Muscle layer of duodenum (tissue), 2 donors: Measurements from ENCODE around the gene SURF1.
"Not testable (repeated sequence)": the region's sequence is repeated elsewhere in the genome, so short reads cannot be mapped to it uniquely, and the experiment has no call there.

Source experiments
- H3K27ac ChIP-seq: one replicate; pipeline ENCODE4 v1.7.0; 2013; ENCODE audit warnings: mild to moderate bottlenecking, low read length
- H3K27me3 ChIP-seq: one replicate; pipeline ENCODE4 v1.7.0; 2013; ENCODE audit warnings: low read depth, mild to moderate bottlenecking, control low read depth, low read length
- H3K36me3 ChIP-seq, 2 donors: one replicate each; pipeline ENCODE4 v1.7.0; 2013; ENCODE audit warnings: low read length in 2 of 2, control low read depth in 1 of 2, mild to moderate bottlenecking in 1 of 2; ENCODE audit not compliant: insufficient read depth in 2 of 2, control insufficient read depth in 1 of 2
- H3K4me1 ChIP-seq, 2 donors: one replicate each; pipeline ENCODE4 v1.7.0; 2013; ENCODE audit warnings: low read length in 2 of 2, mild to moderate bottlenecking in 2 of 2, control low read depth in 1 of 2, moderate library complexity in 1 of 2; ENCODE audit not compliant: insufficient read depth in 2 of 2, control insufficient read depth in 1 of 2
- H3K4me3 ChIP-seq, 2 donors: one replicate each; pipeline ENCODE4 v1.7.0; 2013; ENCODE audit warnings: low read length in 2 of 2, low read depth in 1 of 2, mild to moderate bottlenecking in 1 of 2
- H3K9me3 ChIP-seq, 2 donors: one replicate each; pipeline ENCODE4 v1.7.0; 2013; ENCODE audit warnings: low read length in 2 of 2, control low read depth in 1 of 2, mild to moderate bottlenecking in 1 of 2; ENCODE audit not compliant: control insufficient read depth in 1 of 2
- donor health status: healthy.

The SURF1 gene

GRCh38 chr9:133329306-133330156 lies 26.8 kb downstream of the SURF1 start:
- H3K4me1 ChIP-seq, H3K27ac ChIP-seq, H3K27me3 ChIP-seq, H3K9me3 ChIP-seq, H3K4me3 ChIP-seq: not testable (repeated sequence)
- H3K36me3 ChIP-seq: peaks cover 33 to 44% of the 10 kb centered on the region in 2 donors

- H3K9me3 ChIP-seq: no peaks in the 10 kb centered on the region
- H3K36me3 ChIP-seq: peaks cover 22 to 30% of the 10 kb centered on the region in 2 donors
- no peaks in the 10 kb centered on the region for H3K4me1 ChIP-seq
- no peaks in the 10 kb centered on the region for H3K27me3 ChIP-seq
- H3K27ac ChIP-seq: no peak overlapping the region
- H3K4me3 ChIP-seq: no peak overlapping the region
Measured at GRCh38 chr9:133327834-133328484, 28.3 kb downstream of the SURF1 start.

GRCh38 chr9:133327021-133327420 lies 29.3 kb downstream of the SURF1 start:
- not testable (repeated sequence) for H3K4me3 ChIP-seq

GRCh38 chr9:133323991-133324703 lies 32.1 kb downstream of the SURF1 start:
- no peaks in the 10 kb centered on the region for H3K36me3 ChIP-seq
- H3K9me3 ChIP-seq: no peaks in the 10 kb centered on the region
- no peaks in the 10 kb centered on the region for H3K4me1 ChIP-seq
- H3K4me3 ChIP-seq: no peak overlapping the region
- no peak overlapping the region for H3K27ac ChIP-seq
- no peaks in the 10 kb centered on the region for H3K27me3 ChIP-seq

More at GRCh38 chr9:133327021-133327420, 29.3 kb downstream of the SURF1 start:
- not testable (repeated sequence) for H3K4me1 ChIP-seq, H3K27ac ChIP-seq, H3K9me3 ChIP-seq, H3K27me3 ChIP-seq
- H3K36me3 ChIP-seq: peaks cover 13 to 20% of the 10 kb centered on the region in 2 donors

- no peaks in the 10 kb centered on the region for H3K27me3 ChIP-seq
- H3K4me1 ChIP-seq: no peaks in the 10 kb centered on the region
- H3K9me3 ChIP-seq: no peaks in the 10 kb centered on the region
- H3K4me3 ChIP-seq: no peak overlapping the region
- H3K36me3 ChIP-seq: no peaks in the 10 kb centered on the region
- H3K27ac ChIP-seq: no peak overlapping the region
Measured at GRCh38 chr9:133323211-133323610, 33.1 kb downstream of the SURF1 start.

GRCh38 chr9:133322701-133323100 lies 33.6 kb downstream of the SURF1 start:
- Histone ChIP-seq H3K4me3 (no peak overlapping the region), H3K27ac (no peak overlapping the region), H3K9me3 (no peaks in the 10 kb centered on the region), H3K4me1 (no peaks in the 10 kb centered on the region), H3K27me3 (no peaks in the 10 kb centered on the region), H3K36me3 (no peaks in the 10 kb centered on the region)

GRCh38 chr9:133321411-133321935 lies 34.8 kb downstream of the SURF1 start:
- H3K27ac ChIP-seq: no peak overlapping the region
- H3K9me3 ChIP-seq: no peaks in the 10 kb centered on the region
- H3K4me3 ChIP-seq: no peak overlapping the region
- no peaks in the 10 kb centered on the region for H3K27me3 ChIP-seq
- no peaks in the 10 kb centered on the region for H3K4me1 ChIP-seq
- H3K36me3 ChIP-seq: no peaks in the 10 kb centered on the region

- no peak overlapping the region for H3K27ac ChIP-seq
- no peaks in the 10 kb centered on the region for H3K27me3 ChIP-seq
- H3K4me1 ChIP-seq: no peaks in the 10 kb centered on the region
- H3K36me3 ChIP-seq: no peaks in the 10 kb centered on the region
- no peak overlapping the region for H3K4me3 ChIP-seq
- no peaks in the 10 kb centered on the region for H3K9me3 ChIP-seq
Measured at GRCh38 chr9:133320421-133320881, 35.8 kb downstream of the SURF1 start.

GRCh38 chr9:133317551-133317950 lies 38.7 kb downstream of the SURF1 start:
- H3K9me3 ChIP-seq, H3K4me3 ChIP-seq, H3K27ac ChIP-seq: not testable (repeated sequence)

GRCh38 chr9:133315997-133316396 lies 40.3 kb downstream of the SURF1 start:
- no peaks in the 10 kb centered on the region for H3K36me3 ChIP-seq
- H3K4me3 ChIP-seq: no peak overlapping the region
- no peaks in the 10 kb centered on the region for H3K9me3 ChIP-seq
- H3K27ac ChIP-seq: no peak overlapping the region
- no peaks in the 10 kb centered on the region for H3K27me3 ChIP-seq
- H3K4me1 ChIP-seq: no peaks in the 10 kb centered on the region

More at GRCh38 chr9:133317551-133317950, 38.7 kb downstream of the SURF1 start:
- H3K36me3 ChIP-seq, H3K27me3 ChIP-seq, H3K4me1 ChIP-seq: not testable (repeated sequence)

GRCh38 chr9:133309608-133310007 lies 46.7 kb downstream of the SURF1 start:
- no peak overlapping the region for H3K27ac ChIP-seq
- H3K36me3 ChIP-seq: no peaks in the 10 kb centered on the region
- H3K27me3 ChIP-seq: no peaks in the 10 kb centered on the region
- H3K9me3 ChIP-seq: no peaks in the 10 kb centered on the region
- no peak overlapping the region for H3K4me3 ChIP-seq
- peaks cover 0 to 5% of the 10 kb centered on the region in 2 donors for H3K4me1 ChIP-seq
